B cell (primary cell): ENCODE data around the gene PUDP. TPM values are rescaled to one million over a fixed set of nuclear protein-coding genes. Genes with fewer than 3 reads are reported as not detected.

Experiments
- ATAC-seq: fragments of 200-7000 bp; cut with Tn5 transposase; one replicate; pipeline ENCODE4 v1.10.0; 2021; ENCODE audit warnings: low read depth, mild to moderate bottlenecking, moderate number of reproducible peaks, moderate library complexity
- CTCF ChIA-PET: fragments of 350-600 bp; sonication (Branson Sonifier 250); formaldehyde crosslinking; loops from one replicate; lab custom pipeline; 2021; ENCODE audit warnings: antibody characterized with exemption, inconsistent platforms; lab: Charles Lee
- POLR2A ChIA-PET: fragments of 350-600 bp; sonication (Branson Sonifier 250); formaldehyde crosslinking; loops from one replicate; lab custom pipeline; 2021; ENCODE audit warnings: antibody characterized with exemption; lab: Charles Lee
- DNase-seq: peaks from one replicate; pipeline ENCODE4 v3.0.0; 2013
- H2AFZ ChIP-seq: 2 replicates; pipeline ENCODE4 v1.6.1; 2012; ENCODE audit warnings: mild to moderate bottlenecking, low read depth, low read length; ENCODE audit not compliant: insufficient read depth, poor library complexity, severe bottlenecking
- H3K27ac ChIP-seq, 2 donors: 1 replicate in 1 of 2; 2 replicates in 1 of 2; pipeline ENCODE4 v1.5.1; 2012 to 2013; ENCODE audit warnings: low read length in 2 of 2, mild to moderate bottlenecking in 2 of 2, moderate library complexity in 1 of 2
- H3K27me3 ChIP-seq, 4 experiments: fragments of 200-600 bp in 1 of 4; sonication (generic) in 1 of 4; replicated peaks in 1 of 4; 1 replicate in 2 of 4; 2 replicates in 2 of 4; pipeline versions ENCODE4 v1.6.1 to v1.7.0; 2013 to 2016; ENCODE audit warnings: low read length in 3 of 4, mild to moderate bottlenecking in 2 of 4, mixed read lengths in 1 of 4, moderate library complexity in 1 of 4; ENCODE audit not compliant: insufficient read depth in 4 of 4, control insufficient read depth in 3 of 4; ENCODE audit errors: control extremely low read depth in 1 of 4
- H3K36me3 ChIP-seq, 2 experiments: replicated peaks in 1 of 2; 1 replicate in 1 of 2; 2 replicates in 1 of 2; pipeline versions ENCODE4 v1.6.1 to v1.7.1; 2013; ENCODE audit warnings: low read length in 1 of 2; ENCODE audit not compliant: insufficient read depth in 2 of 2, control insufficient read depth in 1 of 2; ENCODE audit errors: control extremely low read depth in 1 of 2, extremely low read depth in 1 of 2
- H3K4me1 ChIP-seq, 2 donors: fragments of 200-600 bp in 1 of 2; sonication (generic) in 1 of 2; 1 replicate in 1 of 2; 2 replicates in 1 of 2; pipeline versions ENCODE4 v1.5.1 to v1.6.1; 2013 to 2017; ENCODE audit warnings: low read length in 2 of 2; ENCODE audit not compliant: control insufficient read depth in 2 of 2, insufficient read depth in 2 of 2
- H3K4me2 ChIP-seq: replicated peaks from 2 replicates; pipeline ENCODE3; 2012; ENCODE audit warnings: mild to moderate bottlenecking, low read depth, low read length; ENCODE audit not compliant: poor library complexity, severe bottlenecking
- H3K4me3 ChIP-seq, 5 experiments: fragments of 200-600 bp in 1 of 5; sonication (generic) in 1 of 5; 1 replicate in 3 of 5; 2 replicates in 2 of 5; pipeline versions ENCODE4 v1.5.1 to v1.7.0; 2011 to 2016; ENCODE audit warnings: low read length in 4 of 5, mild to moderate bottlenecking in 4 of 5, low read depth in 2 of 5, control low read depth in 1 of 5, moderate library complexity in 1 of 5; ENCODE audit not compliant: insufficient read depth in 1 of 5; ENCODE audit errors: control extremely low read depth in 1 of 5, extremely low read depth in 1 of 5
- H3K79me2 ChIP-seq: fragments of 200-600 bp; sonication (generic); one replicate; pipeline ENCODE4 v1.6.0; 2016; ENCODE audit warnings: low read length; ENCODE audit not compliant: control insufficient read depth, insufficient read depth
- H3K9ac ChIP-seq: fragments of 200-600 bp; sonication (generic); 2 replicates; pipeline ENCODE4 v1.6.1; 2017; ENCODE audit warnings: mild to moderate bottlenecking, low read length, moderate library complexity
- H3K9me3 ChIP-seq, 3 donors: one replicate each; pipeline versions ENCODE4 v1.6.1 to v1.7.1; 2013; ENCODE audit warnings: low read length in 2 of 3; ENCODE audit not compliant: control insufficient read depth in 2 of 3, insufficient read depth in 1 of 3; ENCODE audit errors: control extremely low read depth in 1 of 3
- H4K20me1 ChIP-seq: 2 replicates; pipeline ENCODE4 v1.6.0; 2012; ENCODE audit warnings: mild to moderate bottlenecking, low read length; ENCODE audit not compliant: insufficient read depth, control insufficient read depth, poor library complexity, severe bottlenecking
- H3K27ac Mint-ChIP-seq: one replicate; pipeline ENCODE4 v1.8.0; 2021; ENCODE audit warnings: mixed read lengths
- H3K27me3 Mint-ChIP-seq: one replicate; pipeline ENCODE4 v1.8.0; 2021; ENCODE audit warnings: mixed read lengths
- H3K4me1 Mint-ChIP-seq: one replicate; pipeline ENCODE4 v1.8.0; 2021; ENCODE audit warnings: mixed read lengths
- H3K4me3 Mint-ChIP-seq: one replicate; pipeline ENCODE4 v1.8.0; 2021; ENCODE audit warnings: mixed read lengths
- H3K9me3 Mint-ChIP-seq: one replicate; pipeline ENCODE4 v1.8.0; 2022; ENCODE audit warnings: mixed read lengths; ENCODE audit not compliant: insufficient read depth
- EZH2 ChIP-seq: IDR thresholded peaks from 2 replicates; pipeline ENCODE4 v1.6.1; 2012; ENCODE audit warnings: borderline replicate concordance, low read depth, mild to moderate bottlenecking, moderate library complexity, low read length; ENCODE audit not compliant: insufficient read depth, poor library complexity, severe bottlenecking
- WGBS: methylation state at CpG from one replicate; pipeline ENCODE4 v1.1.5; 2013; ENCODE audit warnings: missing lambda C conversion rate; ENCODE audit not compliant: insufficient coverage; 5-methylcytosine and 5-hydroxymethylcytosine counted together
- intact Hi-C: fragments of 100-400 bp; cut with micrococcal nuclease; formaldehyde crosslinking; loops from one replicate; pipeline ENCODE4 v1.10.0; 2022
- polyA plus RNA-seq: library from polyadenylated mRNA; depleted of rRNA; stranded (reverse); fragments of >200 nt; gene quantifications from 2 replicates; pipeline ENCODE4 v1.2.3, GENCODE V29; 2012
- total RNA-seq, 2 donors: library from RNA; stranded (reverse); fragments of 120-200 nt in 1 of 2; gene quantifications; 1 replicate in 1 of 2; 2 replicates in 1 of 2; pipeline versions ENCODE4 v1.2.3 to v1.2.4, GENCODE V29; 2013 to 2022
- TF ChIP-seq, protein P1 (sequence below): fragments of 200-600 bp; IDR thresholded peaks from one replicate; pipeline ENCODE4 v1.8.0; 2022; ENCODE audit warnings: antibody characterized with exemption, mild to moderate bottlenecking

The PUDP gene
- total and polyA plus RNA-seq, 2 donors (not counting 1 experiment from before 2014, with no cell fraction given): 12.8 to 14.1 TPM

DNA sequence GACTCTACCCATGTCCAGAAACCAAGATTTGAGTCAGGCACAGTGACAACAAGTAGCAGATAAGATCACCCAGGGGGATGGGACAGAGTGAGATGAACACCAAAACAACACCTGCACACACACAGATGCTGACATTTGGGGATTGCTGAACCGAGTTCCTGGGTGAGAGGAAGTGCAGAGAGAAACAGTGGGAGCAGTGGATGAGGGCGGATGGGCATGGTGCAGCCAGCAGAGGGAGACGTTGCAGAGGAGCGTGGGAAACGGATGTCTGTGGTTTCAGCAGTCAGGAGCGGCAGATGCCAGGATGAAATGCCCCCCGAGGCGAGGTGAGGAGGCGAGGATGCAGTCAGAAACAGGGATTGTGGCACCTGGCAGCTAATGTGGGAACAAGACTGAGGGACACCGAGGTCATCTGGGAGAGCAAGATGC lies 79.0 kb downstream of the PUDP start:
- no peak overlapping the region for H3K4me3 ChIP-seq
- Mint-ChIP-seq H3K27me3 (no peaks in the 10 kb centered on the region), H3K27ac (peak overlapping the region; percentile 28), H3K4me1 (peaks cover 24% of the 10 kb centered on the region), H3K9me3 (no peaks in the 10 kb centered on the region), H3K4me3 (no peak overlapping the region)
- no peaks in the 10 kb centered on the region for H4K20me1 ChIP-seq
- ATAC-seq: no peak
- H3K9me3 ChIP-seq: no peaks in the 10 kb centered on the region
- peak overlapping the region; percentile 32 for H3K4me2 ChIP-seq
- no peak for DNase-seq
- H2AFZ ChIP-seq: no peak overlapping the region
- H3K36me3 ChIP-seq: peaks cover 0 to 2% of the 10 kb centered on the region in 2 experiments
- CTCF ChIA-PET: no interaction called here
- WGBS: 11% methylated on average over 6 of the region's 10 CpGs
- H3K9ac ChIP-seq: no peak overlapping the region
- H3K79me2 ChIP-seq: peaks cover 37% of the 10 kb centered on the region
- TF ChIP-seq, protein P1, sequence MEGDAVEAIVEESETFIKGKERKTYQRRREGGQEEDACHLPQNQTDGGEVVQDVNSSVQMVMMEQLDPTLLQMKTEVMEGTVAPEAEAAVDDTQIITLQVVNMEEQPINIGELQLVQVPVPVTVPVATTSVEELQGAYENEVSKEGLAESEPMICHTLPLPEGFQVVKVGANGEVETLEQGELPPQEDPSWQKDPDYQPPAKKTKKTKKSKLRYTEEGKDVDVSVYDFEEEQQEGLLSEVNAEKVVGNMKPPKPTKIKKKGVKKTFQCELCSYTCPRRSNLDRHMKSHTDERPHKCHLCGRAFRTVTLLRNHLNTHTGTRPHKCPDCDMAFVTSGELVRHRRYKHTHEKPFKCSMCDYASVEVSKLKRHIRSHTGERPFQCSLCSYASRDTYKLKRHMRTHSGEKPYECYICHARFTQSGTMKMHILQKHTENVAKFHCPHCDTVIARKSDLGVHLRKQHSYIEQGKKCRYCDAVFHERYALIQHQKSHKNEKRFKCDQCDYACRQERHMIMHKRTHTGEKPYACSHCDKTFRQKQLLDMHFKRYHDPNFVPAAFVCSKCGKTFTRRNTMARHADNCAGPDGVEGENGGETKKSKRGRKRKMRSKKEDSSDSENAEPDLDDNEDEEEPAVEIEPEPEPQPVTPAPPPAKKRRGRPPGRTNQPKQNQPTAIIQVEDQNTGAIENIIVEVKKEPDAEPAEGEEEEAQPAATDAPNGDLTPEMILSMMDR: no peak
- TF ChIP-seq EZH2: no peak
- POLR2A ChIA-PET: no interaction called here
- no peaks in the 10 kb centered on the region for H3K27me3 ChIP-seq
- no peak overlapping the region for H3K27ac ChIP-seq
- H3K4me1 ChIP-seq: peaks cover 12 to 15% of the 10 kb centered on the region in 2 donors
- intact Hi-C loops: no loop called here

DNA sequence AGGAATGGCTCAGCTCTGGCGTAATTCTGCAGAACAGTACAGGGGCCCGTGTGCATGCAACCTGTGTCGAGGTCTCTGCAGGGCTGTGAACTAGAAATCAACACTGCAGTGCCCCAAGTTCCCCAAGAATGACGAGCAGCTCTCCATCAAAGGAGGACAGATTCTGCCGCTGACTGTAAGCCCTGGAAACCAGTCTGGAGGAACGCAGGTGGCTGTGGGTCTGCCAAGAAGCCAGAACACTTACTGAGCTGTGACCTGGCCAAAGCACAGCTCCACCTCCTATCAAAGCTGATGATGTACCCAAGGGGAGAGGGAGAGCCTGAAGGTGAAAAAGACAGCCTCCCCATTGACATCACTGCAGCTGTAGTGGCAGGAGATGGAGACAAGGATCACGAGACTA lies 80.7 kb downstream of the PUDP start:
- POLR2A ChIA-PET: no interaction called here
- H3K27me3 ChIP-seq: no peaks in the 10 kb centered on the region
- 98% methylated on average over 5 of the region's 7 CpGs for WGBS
- ATAC-seq (no peak), DNase-seq (no peak)
- intact Hi-C loops: no loop called here
- no peaks in the 10 kb centered on the region for H3K27me3 Mint-ChIP-seq
- peaks cover 34% of the 10 kb centered on the region for H3K79me2 ChIP-seq
- TF ChIP-seq, protein P1: no peak
- no peak for TF ChIP-seq EZH2
- no peak overlapping the region for H2AFZ ChIP-seq
- H3K4me2 ChIP-seq: no peak overlapping the region
- H3K9me3 ChIP-seq: no peaks in the 10 kb centered on the region
- H3K36me3 ChIP-seq: no peaks in the 10 kb centered on the region
- H3K4me1 Mint-ChIP-seq: peaks cover 26% of the 10 kb centered on the region
- no peaks in the 10 kb centered on the region for H4K20me1 ChIP-seq
- H3K9ac ChIP-seq: no peak overlapping the region
- H3K9me3 Mint-ChIP-seq: no peaks in the 10 kb centered on the region
- no peak overlapping the region for H3K4me3 Mint-ChIP-seq
- H3K4me3 ChIP-seq: no peak overlapping the region
- CTCF ChIA-PET: no interaction called here
- no peak overlapping the region for H3K27ac Mint-ChIP-seq
- H3K4me1 ChIP-seq: peaks cover 12 to 15% of the 10 kb centered on the region in 2 donors
- H3K27ac ChIP-seq: no peak overlapping the region
